AG04449 (cell line): Measurements from ENCODE around the gene IPO11.

Experiments used
- CTCF ChIA-PET: fragments of 350-600 bp; formaldehyde crosslinking; extraction: SDS; loops from one replicate; lab custom pipeline; 2021; ENCODE audit warnings: antibody characterized with exemption; lab: Yijun Ruan, JAX
- POLR2A ChIA-PET: fragments of 400-600, 350-600 bp; formaldehyde crosslinking; extraction: SDS; loops from one replicate; lab custom pipeline; 2020; ENCODE audit warnings: antibody characterized with exemption, inconsistent platforms; lab: Yijun Ruan, JAX
- DNase-seq: peaks from one replicate; pipeline ENCODE4 v3.0.0-alpha.2; 2010; ENCODE audit warnings: low read depth, low spot score
- H3K4me3 ChIP-seq: 2 replicates; pipeline ENCODE4 v1.5.1; 2011; ENCODE audit warnings: low read depth, mild to moderate bottlenecking, control low read depth, low read length
- CTCF ChIP-seq: IDR thresholded peaks from one replicate; pipeline ENCODE4 v1.5.1; 2011; ENCODE audit warnings: mild to moderate bottlenecking, moderate library complexity, low read length, control low read depth, inconsistent platforms; ENCODE audit not compliant: insufficient read depth; ENCODE audit errors: missing control alignments

IPO11 gene

GRCh38 chr5:62550103-62550502, 137.5 kb downstream of the IPO11 start:
- ChIA-PET CTCF (no interaction called here), POLR2A (no interaction called here)
- TF ChIP-seq CTCF, result no peak
- no peak overlapping the region for H3K4me3 ChIP-seq
- no peak for DNase-seq

- TF ChIP-seq CTCF, result no peak
- no peak for DNase-seq
- ChIA-PET CTCF (no interaction called here), POLR2A (no interaction called here)
- no peak overlapping the region for H3K4me3 ChIP-seq
Observed at GRCh38 chr5:62555930-62556329, 143.4 kb downstream of the IPO11 start.

GRCh38 chr5:62558941-62559340, 146.4 kb downstream of the IPO11 start:
- no peak overlapping the region for H3K4me3 ChIP-seq
- TF ChIP-seq CTCF, result no peak
- ChIA-PET POLR2A (no interaction called here), CTCF (no interaction called here)
- no peak for DNase-seq

GRCh38 chr5:62560786-62561185, 148.2 kb downstream of the IPO11 start:
- CTCF ChIA-PET, result no interaction called here
- no peak overlapping the region for H3K4me3 ChIP-seq
- POLR2A ChIA-PET, result no interaction called here
- TF ChIP-seq CTCF, result no peak
- DNase-seq, result no peak

- DNase-seq, result no peak
- ChIA-PET CTCF (no interaction called here), POLR2A (no interaction called here)
- TF ChIP-seq CTCF, result no peak
- H3K4me3 ChIP-seq, result no peak overlapping the region
Observed at GRCh38 chr5:62561896-62562295, 149.3 kb downstream of the IPO11 start.

GRCh38 chr5:62562867-62563266, 150.3 kb downstream of the IPO11 start:
- DNase-seq, result no peak
- no peak overlapping the region for H3K4me3 ChIP-seq
- TF ChIP-seq CTCF, result no peak
- POLR2A ChIA-PET, result no interaction called here
- CTCF ChIA-PET, result no interaction called here
